Measurements from ENCODE around the gene ETFDH.
"Not testable (repeated sequence)": the region's sequence is repeated elsewhere in the genome, so short reads cannot be mapped to it uniquely, and the experiment has no call there.

ETFDH gene

GRCh38 chr4:158671915-158672806 lies at the start of gene ETFDH:
Gene ETFDH (plus strand): TSS chr4:158672296. CDS start chr4:158672457, 161 bp downstream.
- DNase-seq (ENCODE audit: low spot score) = peak; percentile 99

DNA sequence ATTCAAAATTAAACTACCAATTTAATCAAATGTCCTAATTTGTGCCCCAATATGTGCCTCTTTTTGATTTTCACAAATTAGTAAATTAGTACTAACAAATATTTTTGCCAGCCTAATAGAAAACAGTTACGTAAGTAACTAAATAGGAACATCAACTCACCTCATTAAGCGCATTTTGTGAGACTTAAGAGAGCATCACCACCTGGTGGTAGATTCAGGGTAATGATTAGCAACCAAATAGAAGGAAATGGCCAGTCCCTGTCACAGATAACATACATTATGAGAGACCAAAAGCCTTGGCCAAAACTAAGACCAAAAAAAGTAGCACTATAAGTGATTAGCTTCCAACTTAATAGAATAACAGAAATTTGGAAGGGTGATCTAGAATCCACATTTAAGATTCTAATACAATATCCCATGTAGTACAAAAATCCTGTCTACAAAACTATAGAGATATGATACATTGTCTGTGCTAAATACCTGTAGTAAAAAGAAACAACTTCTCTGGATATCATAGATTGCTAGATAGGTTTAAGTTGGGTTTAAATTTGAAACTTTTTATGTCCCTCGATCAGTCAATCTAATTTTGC lies 47.1 kb upstream of the ETFDH start:
- DNase-seq (ENCODE audit: low spot score) = peak; percentile 30

- peak; percentile 1 for DNase-seq (ENCODE audit: low spot score)
These were observed 46.6 kb upstream of the ETFDH start for GRCh38 chr4:158625544-158625943.

DNA sequence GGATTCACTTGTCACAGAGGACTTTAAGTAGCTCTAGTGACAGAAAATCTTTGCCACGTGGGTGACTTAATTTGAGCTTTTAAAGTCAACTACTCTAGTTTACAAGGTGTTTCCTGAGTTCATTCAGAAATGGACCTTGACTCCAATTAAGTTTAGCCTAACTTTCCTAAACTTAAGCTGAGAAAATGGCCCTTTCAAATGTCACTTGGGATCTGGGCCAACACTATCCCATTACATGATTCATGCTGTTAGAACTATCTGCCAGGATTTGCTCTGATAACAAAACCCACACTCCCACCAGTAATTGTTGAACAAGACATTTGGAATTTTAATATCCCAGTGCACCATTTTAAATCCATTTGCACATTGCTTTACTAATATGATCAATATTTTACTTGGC lies 41.2 kb upstream of the ETFDH start:
- no peak for DNase-seq (ENCODE audit: low spot score)

DNA sequence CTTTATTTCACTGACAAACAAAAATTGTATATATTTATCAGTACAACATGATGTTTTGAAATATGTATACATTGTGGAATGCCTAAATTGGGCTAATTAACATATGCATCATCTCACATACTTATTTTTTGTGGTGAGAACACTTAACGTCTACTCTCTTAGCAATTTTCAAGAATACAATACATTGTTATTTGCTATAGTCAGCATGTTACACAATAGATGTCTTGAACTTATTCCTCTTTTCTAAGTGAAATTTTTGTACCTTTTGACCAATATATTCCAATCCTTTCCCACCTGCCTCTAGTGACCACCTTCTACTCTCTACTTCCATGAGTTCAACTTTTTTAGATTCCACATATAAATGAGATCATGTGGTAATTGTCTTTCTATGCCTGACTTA lies 35.5 kb upstream of the ETFDH start:
- no peak for DNase-seq (ENCODE audit: low spot score)

DNA sequence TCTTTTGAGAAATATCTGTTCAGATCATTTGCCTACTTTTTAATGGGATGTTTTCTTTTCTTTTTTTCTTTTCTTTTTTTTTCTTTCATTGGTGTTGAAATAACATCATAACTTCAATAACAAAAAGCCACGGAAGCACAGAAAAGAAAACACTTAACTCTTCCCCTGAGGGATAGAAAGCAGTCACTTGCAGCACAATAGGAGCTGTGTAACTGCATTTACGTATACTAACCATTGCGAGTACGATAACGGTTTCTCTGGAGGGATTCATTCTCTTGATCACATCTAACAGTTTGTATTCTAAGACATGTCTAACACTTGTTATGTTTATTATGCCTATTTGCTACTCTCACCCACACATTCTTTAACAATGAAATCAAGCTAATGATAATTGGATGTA lies 27.7 kb upstream of the ETFDH start:
- DNase-seq (ENCODE audit: low spot score) = no peak

DNA sequence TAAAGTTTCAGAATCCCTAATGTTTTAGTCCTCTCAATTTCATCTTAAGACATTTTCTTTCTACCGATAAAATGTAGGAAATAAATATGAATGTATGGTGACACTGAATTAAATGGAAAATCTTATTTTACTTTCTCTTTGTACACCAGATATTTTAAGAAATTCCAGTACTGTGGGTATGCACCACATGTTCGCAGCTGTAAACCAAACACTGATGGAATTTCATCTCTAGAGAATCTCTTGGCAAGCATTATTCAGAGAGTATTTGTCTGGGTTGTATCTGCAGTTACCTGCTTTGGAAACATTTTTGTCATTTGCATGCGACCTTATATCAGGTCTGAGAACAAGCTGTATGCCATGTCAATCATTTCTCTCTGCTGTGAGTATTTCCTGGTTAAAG lies 27.3 kb upstream of the ETFDH start:
- no peak for DNase-seq (ENCODE audit: low spot score)

- DNase-seq (ENCODE audit: low spot score) = no peak
These were observed 22.9 kb upstream of the ETFDH start for GRCh38 chr4:158649111-158649680.

DNA sequence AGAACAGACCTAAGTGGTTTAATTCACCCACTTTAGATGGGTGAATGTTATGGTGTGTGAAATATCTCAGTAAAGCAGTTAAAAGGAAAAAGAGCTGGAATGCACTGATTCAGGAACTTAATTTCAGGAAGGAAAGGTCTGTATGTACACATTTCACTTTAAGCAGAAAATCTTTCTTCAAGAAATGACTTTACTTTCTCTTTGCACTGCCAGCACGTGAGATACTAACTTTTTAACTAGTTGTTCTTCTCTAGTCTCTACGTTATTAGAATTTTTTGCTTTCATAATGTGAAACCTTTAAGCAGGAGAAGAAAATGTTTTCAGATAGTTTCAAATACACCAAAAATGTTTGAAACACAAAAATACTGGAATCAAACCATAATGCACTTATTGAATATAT lies 19.2 kb upstream of the ETFDH start:
- no peak for DNase-seq (ENCODE audit: low spot score)

GRCh38 chr4:158656439-158656838 lies 15.7 kb upstream of the ETFDH start:
- DNase-seq (ENCODE audit: low spot score) = no peak

GRCh38 chr4:158657291-158657690 lies 14.8 kb upstream of the ETFDH start:
- no peak for DNase-seq (ENCODE audit: low spot score)

GRCh38 chr4:158663255-158663654 lies 8.8 kb upstream of the ETFDH start:
- DNase-seq (ENCODE audit: low spot score) = not testable (repeated sequence)

GRCh38 chr4:158663707-158664625 lies 8.1 kb upstream of the ETFDH start:
- DNase-seq (ENCODE audit: low spot score) = not testable (repeated sequence)

DNA sequence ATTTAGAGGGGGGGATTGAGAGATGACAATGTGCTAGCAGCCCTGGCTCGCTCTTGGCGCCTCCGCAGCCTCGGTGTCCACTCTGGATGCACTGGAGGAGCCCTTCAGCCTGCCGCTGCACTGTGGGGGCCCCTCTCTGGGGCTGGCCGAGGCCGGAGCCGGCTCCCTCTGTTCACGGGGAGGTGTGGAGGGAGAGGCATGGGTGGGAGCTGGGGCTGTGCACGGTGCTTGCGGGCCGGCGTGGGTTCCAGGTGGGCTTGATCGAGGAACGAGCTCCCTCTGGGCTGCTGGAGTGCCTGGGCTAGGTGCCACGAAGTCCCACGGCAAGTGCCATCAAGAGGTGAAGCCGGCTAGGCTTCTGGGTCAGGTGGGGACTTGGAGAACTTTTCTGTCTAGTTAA lies 7.3 kb upstream of the ETFDH start:
- no peak for DNase-seq (ENCODE audit: low spot score)

DNA sequence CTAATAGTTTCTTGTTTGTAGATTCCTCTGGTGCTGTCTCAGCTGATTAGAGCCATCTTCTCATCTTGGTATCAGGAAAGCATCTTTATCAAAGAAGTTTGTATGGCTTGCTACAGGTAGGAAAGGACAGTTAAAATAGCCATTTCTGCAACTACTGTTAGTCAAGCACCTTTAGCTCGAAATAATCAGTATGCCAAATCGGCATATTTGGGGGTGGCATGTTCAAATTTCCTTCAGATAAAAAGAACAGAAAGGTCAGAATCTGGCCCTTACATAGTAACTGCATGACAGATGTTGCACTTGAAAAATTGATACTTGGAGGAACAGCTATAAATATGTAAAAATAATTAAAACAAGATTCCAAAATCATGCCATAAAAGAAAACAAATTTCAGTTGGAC lies 5.2 kb upstream of the ETFDH start:
- DNase-seq (ENCODE audit: low spot score) = no peak

- no peak for DNase-seq (ENCODE audit: low spot score)
These were observed 4.4 kb upstream of the ETFDH start for GRCh38 chr4:158667651-158668198.

DNA sequence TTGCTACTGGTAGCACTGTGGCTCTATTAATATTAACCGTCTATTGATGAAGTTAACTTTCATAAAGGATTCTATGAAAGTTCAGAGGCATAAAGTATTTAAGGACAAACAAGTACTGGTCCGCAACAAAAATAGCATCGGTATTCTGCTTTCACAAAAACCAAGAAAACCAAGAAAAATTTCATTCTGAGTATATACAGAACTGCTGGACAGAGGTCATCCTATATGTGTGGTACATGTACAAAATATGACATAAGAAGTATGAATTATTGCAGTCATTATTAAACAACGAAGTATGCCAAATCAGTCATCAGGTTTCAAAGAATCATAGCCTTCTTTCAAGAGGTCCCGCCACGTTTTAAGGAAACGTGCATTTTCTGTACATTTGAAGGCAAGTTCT lies 2.8 kb upstream of the ETFDH start:
- no peak for DNase-seq (ENCODE audit: low spot score)

DNA sequence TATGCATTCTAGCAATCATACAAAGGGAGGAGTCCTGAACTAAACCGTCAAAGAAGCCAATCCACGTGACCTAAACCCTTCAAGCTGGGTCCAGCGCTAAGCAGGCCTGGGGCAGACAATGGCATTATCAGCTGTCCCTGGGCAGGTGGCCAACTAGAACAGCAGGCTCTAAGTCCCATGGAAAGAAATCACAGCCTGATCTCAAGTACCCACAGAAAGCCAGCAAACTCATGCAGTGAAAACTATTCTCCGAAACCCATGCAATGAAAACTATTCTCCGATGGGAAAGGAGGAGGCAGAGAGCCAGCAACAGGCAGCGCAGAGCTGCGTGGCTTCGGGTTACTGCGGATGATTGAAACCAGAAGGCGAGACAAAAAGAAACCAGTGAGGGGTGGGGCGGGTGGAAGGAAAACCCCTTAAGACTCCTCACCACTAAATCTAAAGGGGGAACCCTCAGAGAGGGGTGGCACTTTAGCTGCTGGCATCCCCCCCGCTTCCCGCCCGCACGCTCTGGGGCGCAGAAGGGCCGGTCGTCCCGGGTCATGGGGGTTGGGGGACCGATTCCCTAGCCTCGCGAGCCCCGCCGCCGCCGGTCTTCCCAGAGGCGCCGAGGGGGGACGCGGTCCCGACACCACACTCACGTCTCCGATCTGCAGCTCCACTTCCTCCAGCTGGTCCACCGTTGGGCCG lies 976 bp upstream of the ETFDH start:
- DNase-seq (ENCODE audit: low spot score) = peak; percentile 68

DNA sequence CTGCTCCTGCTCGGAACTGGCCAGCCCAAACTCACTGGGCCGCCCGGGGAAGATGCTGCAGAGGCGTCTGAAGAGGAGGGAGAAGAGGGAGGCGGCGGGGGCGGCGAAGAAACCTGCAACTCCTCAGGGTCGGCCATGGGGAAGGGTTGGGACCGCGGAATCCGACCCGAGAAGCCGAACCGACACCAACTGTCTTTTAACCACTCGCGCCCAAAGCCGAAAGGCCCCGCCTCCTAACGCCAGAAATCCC lies 506 bp upstream of the ETFDH start, which contains the start of gene C4orf46:
Gene C4orf46 (minus strand): TSS at position 223 of the 250 bp plus-strand sequence. CDS start 86 bp downstream, at position 137.
- DNase-seq (ENCODE audit: low spot score) = no peak

GRCh38 chr4:158673633-158674032 lies 1.5 kb downstream of the ETFDH start:
- no peak for DNase-seq (ENCODE audit: low spot score)

GRCh38 chr4:158676076-158676475 lies 4.0 kb downstream of the ETFDH start:
- DNase-seq (ENCODE audit: low spot score) = no peak
